ENCODE measurements around the gene ZCCHC24.
A peak's percentile ranks its signal among the peaks of the same experiment; 100 is the strongest.

GRCh38 chr10:79400146-79401004, 45.0 kb downstream of the ZCCHC24 start:
- TF ChIP-seq CTCF (IDR thresholded peaks at IDR 0.05), result peak in 3 of 4 experiments; percentile 34 to 43 (median 34)
- TF ChIP-seq POLR2A (IDR thresholded peaks at IDR 0.05), result no peak
